ENCODE measurements around the gene EMP3. TPM values are rescaled to one million over a fixed set of nuclear protein-coding genes. Genes with fewer than 3 reads are reported as not detected.

The EMP3 gene
- total RNA-seq, 1 donor from 2014 or later, result 277 TPM

DNA sequence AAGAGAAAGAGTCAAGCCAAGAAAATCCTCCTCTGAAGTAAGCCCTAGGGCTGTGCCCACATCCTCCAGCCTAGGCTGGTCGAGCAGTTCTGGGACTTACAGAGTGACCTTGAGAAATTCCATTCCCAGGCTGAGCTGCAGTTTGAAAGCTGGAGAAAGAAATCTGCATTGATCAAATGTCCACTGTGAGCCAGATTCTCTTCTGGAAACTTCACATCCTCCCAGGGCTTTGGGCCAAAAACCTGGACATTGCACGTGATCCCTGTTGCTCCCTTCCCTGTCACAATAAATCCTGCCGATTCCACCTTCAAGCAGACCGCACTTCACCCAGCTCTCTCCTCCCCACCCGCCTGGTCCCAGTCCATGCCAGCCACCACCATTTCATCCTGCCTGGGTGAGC is 22.7 kb downstream of the EMP3 start:
- no peak for TF ChIP-seq CTCF (IDR thresholded peaks at IDR 0.05)
- DNase-seq (ENCODE audit: low spot score), result no peak
- Mint-ChIP-seq H3K4me1 (ENCODE audit: low read depth) (peaks cover 5% of the 10 kb centered on the region), H3K9me3 (ENCODE audit: low read depth) (no peaks in the 10 kb centered on the region), H3K27ac (ENCODE audit: unreplicated experiment) (no peak overlapping the region), H3K27me3 (ENCODE audit: low read depth) (no peaks in the 10 kb centered on the region), H3K36me3 (ENCODE audit: low read depth) (no peaks in the 10 kb centered on the region), H3K4me3 (ENCODE audit: unreplicated experiment) (no peak overlapping the region)

DNA sequence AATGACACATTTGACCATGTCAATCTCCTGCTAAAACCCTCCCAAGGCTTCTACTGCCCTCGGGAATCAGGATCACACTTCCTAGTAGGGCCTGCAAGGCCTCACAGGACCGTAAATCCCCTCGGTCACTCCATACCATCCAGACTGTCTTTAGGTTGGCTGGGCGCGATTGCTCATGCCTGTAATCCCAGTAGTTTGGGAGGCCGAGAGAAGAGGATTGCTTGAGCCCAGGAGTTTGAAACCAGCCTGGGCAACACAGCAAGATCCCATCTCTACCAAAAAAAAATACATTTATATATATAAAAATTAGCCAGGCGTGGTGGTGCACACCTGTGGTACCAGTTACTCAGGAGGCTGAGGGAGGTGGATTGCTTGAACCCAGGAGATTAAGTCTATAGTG is 23.4 kb downstream of the EMP3 start:
- Mint-ChIP-seq H3K4me3 (ENCODE audit: unreplicated experiment) (no peak overlapping the region), H3K36me3 (ENCODE audit: low read depth) (no peaks in the 10 kb centered on the region), H3K27me3 (ENCODE audit: low read depth) (no peaks in the 10 kb centered on the region), H3K4me1 (ENCODE audit: low read depth) (peaks cover 8% of the 10 kb centered on the region), H3K27ac (ENCODE audit: unreplicated experiment) (no peak overlapping the region), H3K9me3 (ENCODE audit: low read depth) (no peaks in the 10 kb centered on the region)
- no peak for DNase-seq (ENCODE audit: low spot score)
- TF ChIP-seq CTCF (IDR thresholded peaks at IDR 0.05), result no peak

GRCh38 chr19:48350856-48351255 is 25.5 kb downstream of the EMP3 start:
- Mint-ChIP-seq H3K4me1 (ENCODE audit: low read depth) (peaks cover 9% of the 10 kb centered on the region), H3K36me3 (ENCODE audit: low read depth) (no peaks in the 10 kb centered on the region), H3K27ac (ENCODE audit: unreplicated experiment) (no peak overlapping the region), H3K9me3 (ENCODE audit: low read depth) (no peaks in the 10 kb centered on the region), H3K4me3 (ENCODE audit: unreplicated experiment) (no peak overlapping the region), H3K27me3 (ENCODE audit: low read depth) (no peaks in the 10 kb centered on the region)
- DNase-seq (ENCODE audit: low spot score), result no peak
- no peak for TF ChIP-seq CTCF (IDR thresholded peaks at IDR 0.05)

DNA sequence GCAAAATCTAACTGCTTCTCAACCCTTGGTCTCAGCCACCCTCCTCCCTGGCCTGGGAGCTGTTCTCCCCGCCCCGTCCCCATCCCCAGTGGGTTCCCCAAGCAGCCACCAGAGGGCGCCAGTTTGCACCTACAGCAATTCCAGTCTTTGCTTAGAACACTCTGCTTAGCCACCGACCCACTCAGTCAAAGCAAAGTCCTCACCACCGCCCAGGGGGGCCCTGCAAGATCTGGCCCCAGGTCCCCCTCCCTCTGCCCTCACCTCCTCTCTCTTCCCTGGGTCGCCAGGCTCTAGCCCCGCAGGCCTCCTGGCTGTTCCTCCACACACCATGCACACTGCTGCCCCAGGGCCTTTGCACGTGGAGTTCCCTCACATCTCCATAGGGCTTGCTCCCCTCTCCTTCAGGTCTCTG is 26.0 kb downstream of the EMP3 start:
- Mint-ChIP-seq H3K27ac (ENCODE audit: unreplicated experiment) (no peak overlapping the region), H3K9me3 (ENCODE audit: low read depth) (no peaks in the 10 kb centered on the region)

GRCh38 chr19:48353677-48354076 is 28.3 kb downstream of the EMP3 start:
- no peak for DNase-seq (ENCODE audit: low spot score)
- no peak for TF ChIP-seq CTCF (IDR thresholded peaks at IDR 0.05)
- no peak overlapping the region for H3K27ac Mint-ChIP-seq (ENCODE audit: unreplicated experiment)
- no peaks in the 10 kb centered on the region for H3K36me3 Mint-ChIP-seq (ENCODE audit: low read depth)
- no peaks in the 10 kb centered on the region for H3K27me3 Mint-ChIP-seq (ENCODE audit: low read depth)
- peaks cover 6% of the 10 kb centered on the region for H3K4me1 Mint-ChIP-seq (ENCODE audit: low read depth)
- H3K9me3 Mint-ChIP-seq (ENCODE audit: low read depth), result no peaks in the 10 kb centered on the region
- H3K4me3 Mint-ChIP-seq (ENCODE audit: unreplicated experiment), result no peak overlapping the region

More for the DNA sequence above, 26.0 kb downstream of the EMP3 start:
- Mint-ChIP-seq H3K27me3 (ENCODE audit: low read depth) (no peaks in the 10 kb centered on the region), H3K4me1 (ENCODE audit: low read depth) (peaks cover 9% of the 10 kb centered on the region), H3K36me3 (ENCODE audit: low read depth) (no peaks in the 10 kb centered on the region), H3K4me3 (ENCODE audit: unreplicated experiment) (no peak overlapping the region)
- DNase-seq (ENCODE audit: low spot score), result no peak
- TF ChIP-seq CTCF (IDR thresholded peaks at IDR 0.05), result peak; percentile 82
